Stimulated activated CD8-positive, alpha-beta memory T cell treated with anti-CD3 and anti-CD28 coated beads, Interleukin-15, amount 100 ng/mL, for 48 hours (primary cell): ENCODE measurements around the gene GPX2.

Source experiments
- DNase-seq, 2 donors: peaks; one replicate each; pipeline ENCODE4 v3.0.0-alpha.2; 2020; ENCODE audit warnings: low read depth in 2 of 2

GPX2 gene

GRCh38 chr14:64939817-64940190, 2.7 kb downstream of the GPX2 start:
- no peak for DNase-seq

DNA sequence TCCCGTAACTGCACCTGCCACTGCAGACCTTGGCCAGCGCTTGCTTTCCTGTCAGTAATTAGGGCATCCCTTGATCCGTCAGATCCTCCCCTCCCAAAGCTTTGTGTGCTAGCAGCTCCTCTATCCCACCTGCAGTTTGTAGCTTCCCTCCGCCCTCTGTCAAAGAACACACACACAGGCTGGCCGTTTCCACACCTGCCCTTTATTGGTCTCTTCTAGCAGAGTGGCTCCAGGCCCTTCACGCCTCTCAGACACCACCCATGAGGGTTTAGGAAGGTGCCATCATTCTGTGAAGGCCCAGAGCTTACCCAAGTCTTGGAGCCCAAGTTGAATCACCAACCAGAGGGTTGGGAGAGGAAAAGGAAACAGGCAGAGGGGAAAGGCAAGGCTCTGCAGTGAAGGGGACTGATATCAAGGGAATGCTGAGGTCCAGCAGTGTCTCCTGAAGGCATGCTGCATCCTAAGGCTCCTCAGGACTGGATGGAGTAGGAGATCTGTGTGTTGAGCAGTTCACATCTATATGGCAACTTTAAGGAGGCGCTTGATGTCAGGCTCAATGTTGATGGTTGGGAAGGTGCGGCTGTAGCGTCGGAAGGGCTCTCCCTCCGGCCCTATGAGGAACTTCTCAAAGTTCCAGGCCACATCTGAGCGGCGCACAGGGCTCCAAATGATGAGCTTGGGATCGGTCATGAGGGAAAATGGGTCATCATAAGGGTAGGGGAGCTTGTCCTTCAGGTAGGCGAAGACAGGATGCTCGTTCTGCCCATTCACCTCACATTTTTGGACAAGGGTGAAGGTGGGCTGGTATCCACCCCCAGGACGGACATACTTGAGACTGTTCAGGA, 3.4 kb downstream of the GPX2 start:
- DNase-seq = no peak

DNA sequence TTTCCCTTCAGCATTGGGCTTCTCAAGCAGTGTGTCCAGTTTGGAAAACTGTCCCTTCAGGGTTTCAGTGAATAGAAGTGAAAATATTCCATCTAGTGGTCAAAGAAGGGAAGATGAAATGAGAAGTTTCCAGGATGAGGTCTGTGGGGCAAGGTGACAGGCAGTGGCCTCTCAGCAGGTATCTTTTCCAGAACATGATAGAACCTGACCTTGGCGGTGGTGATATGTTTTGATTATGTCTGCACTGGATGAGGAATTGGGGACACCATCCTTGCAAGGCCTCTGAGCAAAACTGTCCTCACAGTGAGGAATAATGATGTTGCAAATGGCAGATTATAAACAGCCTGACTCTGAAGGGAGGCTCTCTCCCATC, 4.7 kb downstream of the GPX2 start:
- no peak for DNase-seq

DNA sequence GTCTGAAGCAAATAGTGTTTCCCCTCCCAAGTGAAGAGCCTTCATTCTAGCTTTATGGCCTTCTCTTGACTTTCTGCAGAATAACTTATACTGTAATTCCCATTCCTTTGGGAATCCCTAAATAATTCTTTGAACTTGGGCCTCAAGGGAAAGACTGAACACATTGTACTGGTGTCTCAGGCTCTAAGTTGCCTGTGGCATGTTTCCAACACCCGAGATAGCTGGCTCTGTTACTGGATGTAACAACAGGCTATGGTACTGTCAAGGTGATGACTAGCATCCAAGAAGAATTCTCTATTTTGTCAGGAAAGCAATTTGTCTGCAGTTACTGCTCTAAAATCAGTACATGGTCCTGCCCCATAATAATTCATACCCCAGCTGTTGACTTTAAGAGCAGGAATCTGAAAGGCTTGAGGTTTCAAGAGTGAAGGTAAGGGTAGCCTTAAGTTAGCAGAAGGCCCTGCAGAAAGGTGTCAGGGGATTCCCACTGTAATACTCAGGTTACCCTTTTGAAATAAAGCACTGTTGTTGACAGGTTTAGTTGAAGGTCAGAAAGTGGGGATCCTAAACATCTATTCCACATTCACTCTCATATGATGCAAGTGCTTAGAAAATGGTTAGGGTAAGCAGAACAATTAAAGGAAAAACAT, 5.2 kb downstream of the GPX2 start:
- no peak for DNase-seq

DNA sequence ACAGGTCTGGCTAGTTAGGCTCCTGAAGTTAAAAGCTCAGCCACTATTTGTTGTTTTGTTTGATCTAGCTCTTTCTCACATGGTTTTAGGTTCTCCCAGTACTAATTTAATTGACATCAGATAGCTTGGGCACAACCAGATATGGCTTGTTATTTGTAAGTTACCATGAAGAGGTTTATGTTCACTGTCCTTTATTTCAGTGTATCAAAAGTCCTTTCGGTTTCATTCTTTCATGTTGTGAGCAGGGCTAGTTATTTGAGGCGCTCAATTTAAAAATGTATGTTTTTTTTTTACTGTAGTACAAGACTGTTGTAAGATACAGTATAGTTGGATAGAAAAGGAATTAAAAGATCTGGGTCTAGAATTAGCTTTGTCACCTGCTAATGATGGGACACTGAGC, 7.0 kb downstream of the GPX2 start:
- no peak for DNase-seq

GRCh38 chr14:64934338-64934929, 8.1 kb downstream of the GPX2 start:
- no peak for DNase-seq

GRCh38 chr14:64932231-64932630, 10.3 kb downstream of the GPX2 start:
- no peak for DNase-seq

DNA sequence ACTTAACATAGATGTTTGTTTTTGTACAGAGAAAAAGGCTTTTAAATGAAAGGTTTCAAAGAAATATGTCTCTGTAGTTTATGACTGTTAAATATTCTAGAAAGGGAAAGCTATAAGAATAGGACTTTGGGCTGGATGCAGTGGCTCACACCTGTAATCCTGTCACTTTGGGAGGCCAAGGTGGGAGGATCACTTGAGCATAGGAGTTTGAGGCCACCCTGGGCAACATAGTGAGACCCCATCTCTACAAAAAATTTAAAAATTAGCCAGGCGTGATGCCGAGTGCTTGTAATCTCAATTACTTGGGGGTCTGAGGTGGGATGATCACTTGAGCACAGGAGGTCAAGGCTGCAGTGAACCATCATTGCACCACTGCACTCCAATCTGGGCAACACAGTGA, 11.4 kb downstream of the GPX2 start:
- DNase-seq = no peak

- DNase-seq = no peak
Measured at GRCh38 chr14:64930085-64930843, 12.3 kb downstream of the GPX2 start.

DNA sequence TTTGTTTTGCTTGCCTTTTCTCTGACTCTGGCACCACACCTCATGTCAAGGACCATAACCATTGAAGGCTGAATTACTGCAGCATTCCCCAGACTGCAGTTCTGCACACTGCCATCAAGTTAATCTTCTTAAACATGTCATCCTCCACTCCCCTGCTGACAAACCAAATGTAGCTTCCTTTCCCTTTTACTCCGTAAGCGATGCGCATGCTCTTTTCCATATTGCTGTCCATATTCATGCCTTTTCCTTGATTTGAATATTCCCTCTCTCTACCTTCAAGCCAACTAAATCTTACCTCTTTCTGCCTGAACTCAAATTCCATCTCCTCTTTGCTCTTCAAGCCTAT, 13.6 kb downstream of the GPX2 start:
- no peak for DNase-seq

- DNase-seq = no peak
Measured at GRCh38 chr14:64928239-64929013, 14.1 kb downstream of the GPX2 start.

- DNase-seq = no peak
Measured at GRCh38 chr14:64927031-64927430, 15.5 kb downstream of the GPX2 start.

DNA sequence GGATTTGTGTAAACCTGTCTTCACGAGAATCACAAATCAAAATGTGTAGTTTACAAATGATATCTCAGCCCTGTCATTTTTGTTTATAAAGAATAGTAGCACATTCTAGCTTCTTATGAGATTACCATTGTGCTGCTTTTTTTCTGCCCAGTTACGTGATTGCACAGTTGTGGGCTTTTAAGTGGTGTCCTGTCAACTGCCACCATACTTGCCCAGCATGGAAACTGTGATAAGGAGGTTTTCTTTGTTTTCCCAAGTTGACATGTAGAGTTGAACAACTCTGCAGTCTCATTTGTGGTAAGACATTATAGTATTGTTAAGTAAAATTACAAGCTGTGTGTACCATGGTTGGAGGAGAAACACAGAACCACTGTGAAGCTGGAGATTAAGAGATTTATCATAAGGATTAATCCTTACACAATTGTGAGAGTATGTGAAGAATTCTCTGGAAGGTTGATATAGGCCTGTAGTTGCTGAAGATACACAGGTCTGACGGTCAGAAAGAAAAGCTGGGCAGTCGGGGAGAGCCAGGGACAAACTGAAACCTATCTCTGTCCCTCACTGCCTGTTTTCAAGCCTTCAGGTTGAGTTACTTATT, 16.0 kb downstream of the GPX2 start:
- no peak for DNase-seq

GRCh38 chr14:64923015-64923414, 19.5 kb downstream of the GPX2 start:
- DNase-seq = no peak

DNA sequence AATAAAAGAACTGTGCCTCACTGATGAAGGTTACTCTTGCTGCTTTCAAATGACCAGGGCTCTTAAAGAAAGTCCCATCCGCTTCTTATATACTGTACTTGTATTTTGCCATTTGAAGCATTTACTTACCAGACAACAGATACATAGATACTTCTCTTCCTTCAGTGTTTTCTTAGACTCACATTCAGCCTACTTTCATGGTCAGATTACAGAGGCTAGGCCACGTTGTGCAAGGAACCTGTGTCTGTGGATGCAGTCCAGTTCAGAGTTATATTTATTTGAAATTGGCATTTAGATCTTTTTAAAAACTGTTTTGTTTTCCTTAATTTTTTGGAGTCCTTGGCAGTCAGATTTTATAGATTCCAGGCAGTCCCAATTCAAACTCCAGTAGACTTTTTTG, 22.1 kb downstream of the GPX2 start:
- DNase-seq = no peak

- no peak for DNase-seq
Measured at GRCh38 chr14:64919618-64920017, 22.9 kb downstream of the GPX2 start.

GRCh38 chr14:64919215-64919614, 23.3 kb downstream of the GPX2 start:
- no peak for DNase-seq

GRCh38 chr14:64918216-64918615, 24.3 kb downstream of the GPX2 start:
- DNase-seq = no peak

GRCh38 chr14:64915797-64916196, 26.7 kb downstream of the GPX2 start:
- no peak for DNase-seq

DNA sequence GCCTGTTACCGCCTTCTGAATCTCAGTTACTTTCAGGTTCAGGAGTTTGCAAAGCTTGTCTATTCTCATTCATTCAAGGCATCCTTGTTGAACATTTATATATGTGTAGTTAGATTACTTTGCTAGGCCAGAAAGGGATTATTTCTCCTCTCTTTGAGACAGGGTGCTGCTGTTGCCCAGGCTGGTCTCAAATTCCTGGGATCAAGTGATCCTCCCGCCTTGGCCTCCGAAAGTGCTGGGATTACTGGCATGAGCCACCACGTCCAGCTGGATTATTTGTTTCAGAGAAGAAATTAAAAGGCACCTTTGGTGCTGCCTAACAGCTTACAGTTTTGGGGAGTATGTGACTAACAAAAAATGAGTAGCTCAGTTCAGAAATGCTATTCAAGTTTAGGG, 27.5 kb downstream of the GPX2 start:
- DNase-seq = no peak
